KOPT-K1 (cell line): ENCODE data around the gene TMEM203.

Experiments
- H3K27ac ChIP-seq: fragments of 200-600 bp; sonication (generic); 2 replicates; pipeline ENCODE4 v1.5.1; 2016; ENCODE audit warnings: antibody characterized with exemption, mild to moderate bottlenecking, low read depth, low read length; ENCODE audit not compliant: poor library complexity, severe bottlenecking
- H3K36me3 ChIP-seq: fragments of 200-600 bp; sonication (generic); 2 replicates; pipeline ENCODE4 v1.5.1; 2017; ENCODE audit warnings: antibody characterized with exemption, mild to moderate bottlenecking, low read length, moderate library complexity; ENCODE audit not compliant: insufficient read depth
- H3K9me3 ChIP-seq: fragments of 200-600 bp; sonication (generic); 2 replicates; pipeline ENCODE4 v1.5.1; 2017; ENCODE audit warnings: antibody characterized with exemption, low read length, mild to moderate bottlenecking; ENCODE audit not compliant: insufficient read depth, poor library complexity, severe bottlenecking

Gene TMEM203

GRCh38 chr9:137235424-137236237, 30.2 kb upstream of the TMEM203 start:
- H3K27ac ChIP-seq = no peak overlapping the region

GRCh38 chr9:137234758-137235423, 29.4 kb upstream of the TMEM203 start:
- Histone ChIP-seq H3K27ac (no peak overlapping the region), H3K9me3 (no peaks in the 10 kb centered on the region), H3K36me3 (no peaks in the 10 kb centered on the region)

More at GRCh38 chr9:137235424-137236237, 30.2 kb upstream of the TMEM203 start:
- H3K36me3 ChIP-seq = no peaks in the 10 kb centered on the region
- H3K9me3 ChIP-seq = no peaks in the 10 kb centered on the region

DNA sequence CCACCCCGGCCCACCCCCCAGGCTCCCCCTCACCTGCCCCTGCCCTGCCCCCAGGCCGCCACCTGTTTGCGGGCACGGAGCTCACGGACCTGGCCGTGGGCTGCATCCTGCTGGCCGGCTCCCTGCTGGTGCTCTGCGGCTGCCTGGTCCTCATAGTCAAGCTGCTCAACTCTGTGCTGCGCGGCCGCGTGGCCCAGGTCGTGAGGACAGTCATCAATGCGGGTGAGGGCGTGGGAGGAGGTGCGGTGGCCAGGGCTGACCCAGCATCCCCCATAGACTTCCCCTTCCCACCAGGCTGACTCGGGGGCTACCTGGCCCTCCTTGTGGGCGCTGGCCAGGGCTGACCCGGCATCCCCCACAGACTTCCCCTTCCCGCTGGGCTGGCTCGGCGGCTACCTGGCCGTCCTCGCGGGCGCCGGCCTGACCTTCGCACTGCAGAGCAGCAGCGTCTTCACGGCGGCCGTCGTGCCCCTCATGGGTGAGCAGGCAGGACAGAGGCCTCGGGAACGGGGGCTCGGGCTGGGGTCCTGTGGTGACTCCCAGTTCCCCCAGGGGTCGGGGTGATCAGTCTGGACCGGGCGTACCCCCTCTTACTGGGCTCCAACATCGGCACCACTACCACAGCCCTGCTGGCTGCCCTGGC, 28.7 kb upstream of the TMEM203 start:
- no peaks in the 10 kb centered on the region for H3K36me3 ChIP-seq
- H3K9me3 ChIP-seq = no peaks in the 10 kb centered on the region
- no peak overlapping the region for H3K27ac ChIP-seq

DNA sequence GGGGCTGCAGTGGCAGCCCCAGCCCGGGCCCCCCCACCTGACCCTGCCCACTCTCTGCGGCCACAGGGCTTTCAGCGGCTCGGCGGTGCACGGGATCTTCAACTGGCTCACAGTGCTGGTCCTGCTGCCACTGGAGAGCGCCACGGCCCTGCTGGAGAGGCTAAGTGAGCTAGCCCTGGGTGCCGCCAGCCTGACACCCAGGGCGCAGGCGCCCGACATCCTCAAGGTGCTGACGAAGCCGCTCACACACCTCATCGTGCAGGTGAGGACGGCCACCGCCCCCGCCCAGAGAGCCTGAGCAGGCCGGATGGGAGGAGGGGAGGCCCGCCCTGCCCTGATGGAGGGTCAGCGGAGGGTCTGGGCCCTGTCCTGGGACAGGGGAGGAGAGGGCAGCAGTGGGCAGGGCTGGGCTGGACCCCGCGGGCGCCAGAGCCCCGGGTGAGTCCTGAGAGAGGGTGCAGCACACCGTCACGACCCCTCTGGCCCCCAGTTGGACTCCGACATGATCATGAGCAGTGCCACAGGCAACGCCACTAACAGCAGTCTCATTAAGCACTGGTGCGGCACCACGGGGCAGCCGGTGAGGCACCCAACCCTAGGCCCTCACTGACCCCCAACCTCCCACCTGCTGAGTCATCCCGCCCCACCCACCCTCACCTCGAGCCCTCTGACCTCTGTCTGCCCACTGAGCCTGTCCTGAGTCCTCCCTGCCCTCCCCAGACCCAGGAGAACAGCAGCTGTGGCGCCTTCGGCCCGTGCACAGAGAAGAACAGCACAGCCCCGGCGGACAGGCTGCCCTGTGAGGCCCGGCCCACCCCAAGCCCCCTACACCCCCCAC, 27.9 kb upstream of the TMEM203 start:
- H3K36me3 ChIP-seq = no peaks in the 10 kb centered on the region
- H3K9me3 ChIP-seq = no peaks in the 10 kb centered on the region
- H3K27ac ChIP-seq = no peak overlapping the region

DNA sequence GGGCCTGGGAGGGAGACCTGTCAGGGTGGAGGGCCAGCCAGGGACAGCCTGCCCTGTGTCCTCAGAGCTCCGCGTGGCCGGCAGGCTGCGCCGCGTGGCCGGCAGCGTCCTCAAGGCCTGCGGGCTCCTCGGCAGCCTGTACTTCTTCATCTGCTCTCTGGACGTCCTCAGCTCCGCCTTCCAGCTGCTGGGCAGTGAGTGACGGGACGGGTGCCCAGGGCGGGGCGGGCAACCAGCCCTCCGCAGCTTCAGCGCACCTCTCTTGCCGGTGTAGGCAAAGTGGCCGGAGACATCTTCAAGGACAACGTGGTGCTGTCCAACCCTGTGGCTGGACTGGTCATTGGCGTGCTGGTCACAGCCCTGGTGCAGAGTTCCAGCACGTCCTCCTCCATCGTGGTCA, 27.1 kb upstream of the TMEM203 start:
- no peak overlapping the region for H3K27ac ChIP-seq
- no peaks in the 10 kb centered on the region for H3K9me3 ChIP-seq
- no peaks in the 10 kb centered on the region for H3K36me3 ChIP-seq

- Histone ChIP-seq H3K9me3 (no peaks in the 10 kb centered on the region), H3K36me3 (no peaks in the 10 kb centered on the region), H3K27ac (no peak overlapping the region)
These were observed 26.7 kb upstream of the TMEM203 start for GRCh38 chr9:137232101-137232500.

DNA sequence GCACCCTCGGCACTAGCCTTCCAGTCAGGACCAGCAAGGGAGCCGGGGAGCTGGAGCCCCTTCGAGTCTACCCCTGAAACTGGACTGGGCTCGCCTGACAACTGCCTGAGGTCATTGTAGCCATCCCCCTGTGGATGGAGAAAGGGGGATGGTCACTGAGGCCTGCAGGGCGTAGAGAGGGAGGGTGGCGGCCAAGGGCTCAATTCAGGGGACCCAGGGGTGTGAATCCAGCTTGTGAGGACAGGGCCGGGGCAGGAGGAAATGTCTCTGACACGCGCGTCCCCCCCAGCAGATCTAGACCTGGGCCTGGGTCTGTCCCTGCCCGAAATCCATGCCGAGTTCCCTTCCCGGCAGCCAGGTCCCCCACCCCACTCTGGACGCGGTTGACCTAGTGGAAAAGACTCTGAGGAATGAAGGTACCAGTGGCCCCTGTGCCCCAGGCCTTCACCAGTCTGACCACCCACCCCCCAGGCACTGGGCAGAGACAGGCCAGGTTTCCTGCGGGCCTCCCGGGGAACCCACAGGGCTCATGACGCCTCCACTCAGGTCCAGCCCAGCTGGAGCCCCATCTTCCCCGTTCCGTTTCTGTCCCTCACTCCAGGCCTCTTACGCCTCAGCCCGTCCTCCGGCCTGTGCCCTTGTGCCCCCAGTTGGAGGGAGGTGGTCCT, 26.1 kb upstream of the TMEM203 start:
- no peak overlapping the region for H3K27ac ChIP-seq
- no peaks in the 10 kb centered on the region for H3K36me3 ChIP-seq
- no peaks in the 10 kb centered on the region for H3K9me3 ChIP-seq

GRCh38 chr9:137230705-137231371, 25.4 kb upstream of the TMEM203 start, which contains the start of gene SLC34A3:
SLC34A3 (plus strand) TSS chr9:137230901; CDS start chr9:137231703, 802 bp downstream.
- no peaks in the 10 kb centered on the region for H3K9me3 ChIP-seq
- H3K27ac ChIP-seq = no peak within 1 kb of the TSS
- H3K36me3 ChIP-seq = no peaks in the 10 kb centered on the region

GRCh38 chr9:137229903-137230704, 24.7 kb upstream of the TMEM203 start:
- no peaks in the 10 kb centered on the region for H3K36me3 ChIP-seq
- H3K9me3 ChIP-seq = no peaks in the 10 kb centered on the region
- no peak overlapping the region for H3K27ac ChIP-seq

DNA sequence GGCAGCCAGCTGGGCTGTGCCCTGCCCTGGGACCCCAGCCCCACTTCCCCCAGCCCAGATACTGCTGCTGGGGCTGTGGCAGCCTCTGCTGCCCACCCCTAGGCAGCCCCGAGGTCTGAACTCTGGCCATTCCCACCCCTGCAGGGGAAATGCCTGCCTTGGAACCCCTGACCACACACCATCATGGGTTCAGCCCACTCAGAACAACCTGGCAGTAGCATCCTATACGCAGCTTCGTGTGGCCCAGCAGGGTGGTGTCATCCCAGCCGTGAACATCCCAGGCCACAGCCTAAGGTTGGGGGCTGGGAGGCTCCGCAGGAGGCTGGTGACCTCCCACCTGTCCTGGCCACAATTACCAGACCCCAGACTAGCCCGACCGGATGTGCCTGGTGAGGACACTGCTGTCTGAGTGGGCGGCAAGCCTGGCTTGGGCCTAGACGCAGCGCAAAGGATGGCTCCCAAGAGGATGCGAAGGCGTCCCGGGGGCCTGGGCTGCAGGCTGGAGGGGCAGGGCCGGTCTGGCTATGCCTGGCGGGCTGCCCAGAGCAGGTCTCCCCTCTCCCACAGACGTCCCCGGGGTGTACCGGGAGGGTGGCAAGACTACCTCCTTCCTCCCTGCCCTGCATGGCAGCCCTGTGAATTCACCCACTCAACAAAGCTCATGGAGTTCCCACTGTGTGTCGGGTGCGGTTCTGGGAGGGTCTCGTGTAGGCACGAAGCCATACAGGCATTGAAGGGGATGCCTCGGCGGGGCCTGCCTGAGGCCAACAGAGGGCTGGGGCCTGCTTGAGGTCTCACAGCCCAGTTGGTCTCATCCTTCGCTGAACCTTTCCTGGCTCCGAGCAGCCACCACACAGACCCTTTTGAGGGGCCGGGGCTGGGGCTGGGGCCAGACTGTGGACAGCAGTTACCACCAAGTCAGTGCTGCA, 23.8 kb upstream of the TMEM203 start:
- Histone ChIP-seq H3K27ac (no peak overlapping the region), H3K36me3 (no peaks in the 10 kb centered on the region)

GRCh38 chr9:137228506-137228967, 23.1 kb upstream of the TMEM203 start:
- Histone ChIP-seq H3K36me3 (no peaks in the 10 kb centered on the region), H3K27ac (no peak overlapping the region), H3K9me3 (no peaks in the 10 kb centered on the region)

More for the DNA sequence above, 23.8 kb upstream of the TMEM203 start:
- no peaks in the 10 kb centered on the region for H3K9me3 ChIP-seq

GRCh38 chr9:137227853-137228505, 22.5 kb upstream of the TMEM203 start:
- Histone ChIP-seq H3K36me3 (no peaks in the 10 kb centered on the region), H3K9me3 (no peaks in the 10 kb centered on the region), H3K27ac (no peak overlapping the region)
